Measurements from ENCODE around the gene LRRC3C. TPM values are rescaled to one million over a fixed set of nuclear protein-coding genes. Genes with fewer than 3 reads are reported as not detected.

LRRC3C gene
- total RNA-seq, 1 donor from 2014 or later: not detected

GRCh38 chr17:39908789-39909352 is 18.7 kb upstream of the LRRC3C start:
- Mint-ChIP-seq H3K27me3 (ENCODE audit: unreplicated experiment) (no peaks in the 10 kb centered on the region), H3K4me3 (ENCODE audit: unreplicated experiment) (no peak overlapping the region), H3K4me1 (ENCODE audit: unreplicated experiment) (no peaks in the 10 kb centered on the region), H3K9me3 (ENCODE audit: unreplicated experiment) (no peaks in the 10 kb centered on the region), H3K36me3 (ENCODE audit: unreplicated experiment) (peaks cover 14% of the 10 kb centered on the region), H3K27ac (ENCODE audit: unreplicated experiment) (no peak overlapping the region)
- no peak for DNase-seq (ENCODE audit: extremely low spot score, unreplicated experiment)
- no peak for TF ChIP-seq CTCF (IDR thresholded peaks at IDR 0.05)

GRCh38 chr17:39913989-39914388 is 13.5 kb upstream of the LRRC3C start:
- Mint-ChIP-seq H3K4me1 (ENCODE audit: unreplicated experiment) (peaks cover 3% of the 10 kb centered on the region), H3K27ac (ENCODE audit: unreplicated experiment) (no peak overlapping the region), H3K36me3 (ENCODE audit: unreplicated experiment) (peaks cover 21% of the 10 kb centered on the region), H3K9me3 (ENCODE audit: unreplicated experiment) (no peaks in the 10 kb centered on the region), H3K4me3 (ENCODE audit: unreplicated experiment) (no peak overlapping the region), H3K27me3 (ENCODE audit: unreplicated experiment) (no peaks in the 10 kb centered on the region)
- DNase-seq (ENCODE audit: extremely low spot score, unreplicated experiment): no peak
- TF ChIP-seq CTCF (IDR thresholded peaks at IDR 0.05): no peak

GRCh38 chr17:39915559-39915958 is 12.0 kb upstream of the LRRC3C start:
- no peaks in the 10 kb centered on the region for H3K9me3 Mint-ChIP-seq (ENCODE audit: unreplicated experiment)

GRCh38 chr17:39916918-39917317 is 10.6 kb upstream of the LRRC3C start:
- Mint-ChIP-seq H3K36me3 (ENCODE audit: unreplicated experiment) (peaks cover 24% of the 10 kb centered on the region), H3K27ac (ENCODE audit: unreplicated experiment) (no peak overlapping the region), H3K4me1 (ENCODE audit: unreplicated experiment) (peaks cover 3% of the 10 kb centered on the region), H3K27me3 (ENCODE audit: unreplicated experiment) (no peaks in the 10 kb centered on the region), H3K4me3 (ENCODE audit: unreplicated experiment) (no peak overlapping the region), H3K9me3 (ENCODE audit: unreplicated experiment) (no peaks in the 10 kb centered on the region)
- TF ChIP-seq CTCF (IDR thresholded peaks at IDR 0.05): peak; percentile 14
- no peak for DNase-seq (ENCODE audit: extremely low spot score, unreplicated experiment)

More at GRCh38 chr17:39915559-39915958, 12.0 kb upstream of the LRRC3C start:
- no peak overlapping the region for H3K4me3 Mint-ChIP-seq (ENCODE audit: unreplicated experiment)
- H3K27me3 Mint-ChIP-seq (ENCODE audit: unreplicated experiment): no peaks in the 10 kb centered on the region
- H3K36me3 Mint-ChIP-seq (ENCODE audit: unreplicated experiment): peaks cover 22% of the 10 kb centered on the region
- no peak overlapping the region for H3K27ac Mint-ChIP-seq (ENCODE audit: unreplicated experiment)
- peaks cover 3% of the 10 kb centered on the region for H3K4me1 Mint-ChIP-seq (ENCODE audit: unreplicated experiment)
- TF ChIP-seq CTCF (IDR thresholded peaks at IDR 0.05): no peak
- DNase-seq (ENCODE audit: extremely low spot score, unreplicated experiment): no peak

GRCh38 chr17:39919087-39919683 is 8.3 kb upstream of the LRRC3C start:
- no peak for DNase-seq (ENCODE audit: extremely low spot score, unreplicated experiment)
- Mint-ChIP-seq H3K4me1 (ENCODE audit: unreplicated experiment) (peaks cover 5% of the 10 kb centered on the region), H3K36me3 (ENCODE audit: unreplicated experiment) (peaks cover 25% of the 10 kb centered on the region), H3K4me3 (ENCODE audit: unreplicated experiment) (no peak overlapping the region), H3K27ac (ENCODE audit: unreplicated experiment) (no peak overlapping the region), H3K9me3 (ENCODE audit: unreplicated experiment) (no peaks in the 10 kb centered on the region), H3K27me3 (ENCODE audit: unreplicated experiment) (no peaks in the 10 kb centered on the region)
- TF ChIP-seq CTCF (IDR thresholded peaks at IDR 0.05): no peak

Data from osteocyte (in vitro differentiated cells).